Esophagus squamous epithelium (tissue), 4 donors: ENCODE data around the gene PLA2G4F.

Experiments used
- CTCF ChIP-seq, 6 experiments: fragments of 450-650 bp in 4 of 6; fragments of 200-600 bp in 2 of 6; sonication (generic) in 2 of 6; IDR thresholded peaks; one replicate each; pipeline ENCODE4 v1.5.1; 2016 to 2019; ENCODE audit warnings: antibody characterized with exemption in 6 of 6, mild to moderate bottlenecking in 4 of 6, moderate library complexity in 4 of 6
- POLR2A ChIP-seq, 4 donors: fragments of 450-650 bp; IDR thresholded peaks; one replicate each; pipeline ENCODE4 v1.6.1; 2017; ENCODE audit warnings: antibody characterized with exemption in 4 of 4, mild to moderate bottlenecking in 4 of 4, moderate library complexity in 3 of 4

DNA sequence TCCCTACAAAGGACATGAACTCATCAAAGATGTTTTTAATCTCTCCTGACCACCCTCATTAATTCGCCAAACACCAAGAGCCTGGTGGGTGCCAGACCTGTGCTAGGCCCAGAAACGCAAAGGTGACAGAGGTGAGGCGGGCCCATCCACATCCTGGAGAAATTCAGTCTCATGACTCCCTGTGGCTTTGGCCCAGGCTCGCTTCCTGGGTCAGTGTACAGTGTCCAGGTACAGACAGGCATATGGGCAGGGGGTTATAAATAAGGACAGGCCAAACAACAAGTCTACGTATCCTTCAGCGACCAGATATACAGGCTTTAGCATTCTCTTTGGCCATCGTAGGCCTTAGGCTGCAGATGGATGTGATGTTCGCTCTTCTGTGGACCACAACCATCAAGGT lies 945 bp upstream of the PLA2G4F start:
- no peak for TF ChIP-seq CTCF (IDR thresholded peaks at IDR 0.05)
- TF ChIP-seq POLR2A (IDR thresholded peaks at IDR 0.05): no peak
